ENCODE results near the gene MYOC.
A peak's percentile ranks its signal among the peaks of the same experiment; 100 is the strongest.
"Not testable (repeated sequence)": the region's sequence is repeated elsewhere in the genome, so short reads cannot be mapped to it uniquely, and the experiment has no call there.

The MYOC gene

GRCh38 chr1:171653796-171654195 is 1.3 kb upstream of the MYOC start:
- DNase-seq (ENCODE audit: low read depth in 2 of 2): no peak

- no peak for DNase-seq (ENCODE audit: low read depth in 2 of 2)
Measured at GRCh38 chr1:171646249-171646560, 6.3 kb downstream of the MYOC start.

DNA sequence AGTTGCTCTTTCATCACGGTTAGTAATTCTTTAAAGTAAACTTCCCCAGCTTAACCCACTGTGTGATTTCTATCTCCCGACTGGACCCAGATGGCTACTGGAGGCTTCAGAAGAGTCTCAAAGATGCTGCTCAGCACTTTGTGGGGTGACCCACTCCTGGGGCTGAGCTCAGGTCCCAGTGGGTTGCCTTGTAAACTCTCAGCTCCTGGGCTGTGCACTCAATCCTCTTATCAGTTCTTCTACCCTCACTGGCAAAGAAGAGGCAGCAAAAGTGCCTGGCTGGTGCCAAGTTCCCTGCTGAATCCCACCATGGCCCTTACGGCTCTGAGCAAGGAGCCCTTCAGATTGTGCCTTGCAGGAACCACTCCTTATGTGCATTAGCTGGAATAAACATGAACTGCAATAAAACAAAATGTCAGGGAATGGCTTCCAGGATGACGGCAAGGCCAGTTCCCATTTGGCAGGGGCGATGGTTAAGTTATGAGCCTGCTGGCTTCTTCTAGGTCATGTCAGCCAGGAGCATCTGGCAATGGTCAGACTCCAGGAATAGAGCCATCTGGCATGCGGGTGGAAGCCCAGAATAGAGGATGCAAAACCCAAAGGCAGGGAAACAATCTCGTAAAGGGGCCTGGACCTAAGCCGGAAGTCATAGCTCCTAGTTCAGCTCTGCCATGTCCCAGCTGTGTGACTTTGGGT is 6.8 kb downstream of the MYOC start:
- DNase-seq (ENCODE audit: low read depth in 2 of 2): no peak

DNA sequence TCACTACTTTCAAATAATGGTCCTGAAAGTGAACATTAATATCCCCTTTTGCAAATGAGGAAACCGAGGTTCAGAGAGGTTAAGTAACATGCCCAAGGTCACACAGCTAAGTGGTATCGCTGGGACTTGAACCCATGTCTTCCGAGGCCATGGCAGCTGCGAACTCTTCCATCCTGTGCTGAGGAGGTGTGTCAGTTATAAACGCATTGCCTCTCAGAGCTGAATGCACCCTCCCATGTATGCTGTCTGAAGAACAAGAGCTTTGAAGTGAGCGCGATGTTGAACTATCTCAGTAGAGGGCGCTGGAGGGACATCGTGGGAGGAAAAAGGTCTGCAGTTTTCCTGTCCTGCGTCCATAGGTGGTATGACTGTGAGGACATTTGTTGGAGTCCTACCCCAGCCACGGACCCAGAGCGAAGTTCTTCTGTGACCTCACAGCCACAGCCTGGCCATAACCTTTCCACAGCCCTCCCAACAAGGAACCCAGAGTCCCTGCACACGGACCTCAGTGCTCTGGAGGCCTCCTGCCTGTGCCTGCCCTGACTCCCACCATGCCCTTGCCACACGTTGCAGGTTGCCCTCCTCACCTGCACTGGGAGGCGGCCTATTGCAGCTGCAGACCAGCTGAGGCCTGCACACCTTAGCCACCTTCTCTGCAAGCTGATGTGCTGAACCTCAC is 7.5 kb downstream of the MYOC start:
- DNase-seq (ENCODE audit: low read depth in 2 of 2): peak; percentile 6 to 17

GRCh38 chr1:171643156-171643555 is 9.3 kb downstream of the MYOC start:
- no peak for DNase-seq (ENCODE audit: low read depth in 2 of 2)

DNA sequence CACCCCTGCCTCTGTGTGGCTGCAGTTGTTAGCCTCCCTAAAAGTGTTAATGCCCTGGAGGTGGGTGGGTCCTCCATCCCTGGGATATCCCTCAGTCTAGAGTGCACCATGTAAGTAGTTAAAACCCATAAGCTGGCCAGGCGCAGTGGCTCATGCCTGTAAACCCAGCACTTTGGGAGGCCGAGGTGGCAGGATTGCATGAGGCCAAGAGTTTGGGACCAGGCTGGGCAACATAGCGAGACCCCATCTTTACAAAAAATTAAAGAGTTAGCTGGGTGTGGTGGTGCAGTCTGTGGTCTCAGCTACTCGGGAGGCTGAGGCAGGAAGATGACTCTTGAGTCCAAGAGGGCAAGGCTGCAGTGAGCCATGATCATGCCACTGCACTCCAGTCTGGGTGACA is 10.3 kb downstream of the MYOC start:
- DNase-seq (ENCODE audit: low read depth in 2 of 2): no peak

GRCh38 chr1:171641076-171641864 is 11.2 kb downstream of the MYOC start:
- DNase-seq (ENCODE audit: low read depth in 2 of 2): no peak

GRCh38 chr1:171640225-171640624 is 12.3 kb downstream of the MYOC start:
- no peak for DNase-seq (ENCODE audit: low read depth in 2 of 2)

- no peak for DNase-seq (ENCODE audit: low read depth in 2 of 2)
Measured at GRCh38 chr1:171637928-171638576, 14.4 kb downstream of the MYOC start.

GRCh38 chr1:171636141-171636540 is 16.3 kb downstream of the MYOC start:
- DNase-seq (ENCODE audit: low read depth in 2 of 2): no peak

DNA sequence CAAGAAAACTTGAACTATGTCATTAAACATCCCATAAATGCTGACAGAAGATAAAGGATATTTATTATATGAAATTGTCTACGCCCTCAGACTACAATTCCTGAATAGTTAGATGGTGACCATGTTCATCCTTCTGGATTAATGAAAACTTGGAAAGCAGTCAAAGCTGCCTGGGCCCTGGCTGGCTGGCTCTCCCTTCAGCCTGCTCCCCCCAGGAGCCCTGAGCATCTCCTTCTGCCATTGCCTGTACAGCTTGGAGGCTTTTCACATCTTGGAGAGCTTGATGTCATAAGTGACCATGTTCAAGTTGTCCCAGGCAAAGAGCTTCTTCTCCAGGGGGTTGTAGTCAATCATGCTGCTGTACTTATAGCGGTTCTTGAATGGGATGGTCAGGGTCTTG is 16.8 kb downstream of the MYOC start:
- no peak for DNase-seq (ENCODE audit: low read depth in 2 of 2)

GRCh38 chr1:171628225-171628624 is 24.3 kb downstream of the MYOC start:
- DNase-seq (ENCODE audit: low read depth in 2 of 2): no peak

DNA sequence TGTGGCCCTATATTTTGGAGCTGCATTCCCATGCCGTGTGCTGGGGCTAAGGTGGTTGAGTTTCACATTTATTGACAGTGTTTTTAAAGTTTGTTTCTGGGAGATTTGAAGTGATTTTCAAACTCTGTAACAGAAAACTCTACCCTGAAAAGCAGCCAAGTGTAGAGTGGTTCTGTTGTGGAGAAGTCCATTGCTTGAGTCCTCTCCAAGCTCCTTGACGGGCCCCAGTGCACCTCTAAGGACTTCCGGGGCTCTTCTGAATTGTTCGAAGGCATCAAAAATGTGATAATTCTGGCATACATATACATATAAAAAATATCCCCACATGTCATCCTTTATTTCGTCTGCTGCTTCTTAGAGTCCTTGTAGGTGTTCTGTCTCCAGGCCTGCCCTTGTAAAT is 25.5 kb downstream of the MYOC start:
- DNase-seq (ENCODE audit: low read depth in 2 of 2): no peak

DNA sequence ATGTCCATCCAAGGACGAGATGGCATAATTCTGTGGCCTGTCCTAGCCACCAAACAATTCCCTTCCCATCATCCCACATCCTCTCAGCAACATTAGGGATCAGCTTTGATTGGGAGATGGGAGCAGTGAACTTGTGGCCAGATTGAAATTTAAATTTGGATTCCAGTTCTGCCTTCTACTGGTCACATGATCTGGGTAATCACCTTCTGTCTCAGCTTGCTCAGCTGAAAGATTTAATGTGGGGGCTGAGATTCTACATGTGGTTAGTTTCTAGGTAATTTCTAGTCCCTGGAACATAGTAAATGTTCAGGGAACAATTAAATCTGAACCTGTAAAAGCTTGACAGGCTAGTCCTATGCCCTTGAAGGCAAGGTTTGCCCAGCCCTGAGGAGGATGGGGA is 27.3 kb downstream of the MYOC start:
- no peak for DNase-seq (ENCODE audit: low read depth in 2 of 2)

DNA sequence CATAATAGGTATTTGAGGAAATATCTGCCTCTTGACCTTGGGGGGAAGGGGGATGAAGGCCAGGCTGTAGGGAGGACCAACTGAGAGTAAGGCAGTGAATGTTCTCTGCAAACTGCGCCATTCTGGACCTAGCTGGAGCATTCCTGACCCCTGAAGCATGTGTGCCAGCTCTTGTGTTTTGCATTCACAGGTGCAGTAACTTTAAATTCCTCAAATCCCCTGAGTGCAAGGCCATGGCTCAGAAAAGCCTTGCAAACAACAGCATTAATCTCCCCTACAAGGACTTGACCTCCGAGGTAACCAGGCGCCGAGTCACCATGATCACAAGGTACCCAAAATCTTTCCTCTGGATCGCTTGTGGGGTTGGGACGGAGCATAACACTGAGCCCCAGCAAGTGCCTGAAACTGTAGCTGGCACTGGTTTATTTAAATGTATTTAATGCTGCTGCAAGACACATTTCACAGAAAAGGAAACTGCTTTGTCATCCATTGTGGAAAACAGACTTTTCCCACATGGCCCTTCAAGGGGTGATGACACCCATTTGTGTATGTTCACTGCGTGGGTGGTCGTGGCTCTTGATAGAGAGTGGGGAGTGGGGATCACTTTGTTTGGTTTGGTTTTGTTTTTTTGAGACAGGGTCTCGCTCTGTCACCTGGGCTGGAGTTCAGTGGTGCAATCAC is 28.7 kb downstream of the MYOC start:
- no peak for DNase-seq (ENCODE audit: low read depth in 2 of 2)

GRCh38 chr1:171622152-171622462 is 30.4 kb downstream of the MYOC start, which contains the start of gene MYOCOS:
MYOCOS (plus strand) TSS chr1:171622243; CDS start chr1:171623884, 1,641 bp downstream.
- DNase-seq (ENCODE audit: low read depth in 2 of 2): no peak

GRCh38 chr1:171616586-171616985 is 35.9 kb downstream of the MYOC start:
- no peak for DNase-seq (ENCODE audit: low read depth in 2 of 2)

DNA sequence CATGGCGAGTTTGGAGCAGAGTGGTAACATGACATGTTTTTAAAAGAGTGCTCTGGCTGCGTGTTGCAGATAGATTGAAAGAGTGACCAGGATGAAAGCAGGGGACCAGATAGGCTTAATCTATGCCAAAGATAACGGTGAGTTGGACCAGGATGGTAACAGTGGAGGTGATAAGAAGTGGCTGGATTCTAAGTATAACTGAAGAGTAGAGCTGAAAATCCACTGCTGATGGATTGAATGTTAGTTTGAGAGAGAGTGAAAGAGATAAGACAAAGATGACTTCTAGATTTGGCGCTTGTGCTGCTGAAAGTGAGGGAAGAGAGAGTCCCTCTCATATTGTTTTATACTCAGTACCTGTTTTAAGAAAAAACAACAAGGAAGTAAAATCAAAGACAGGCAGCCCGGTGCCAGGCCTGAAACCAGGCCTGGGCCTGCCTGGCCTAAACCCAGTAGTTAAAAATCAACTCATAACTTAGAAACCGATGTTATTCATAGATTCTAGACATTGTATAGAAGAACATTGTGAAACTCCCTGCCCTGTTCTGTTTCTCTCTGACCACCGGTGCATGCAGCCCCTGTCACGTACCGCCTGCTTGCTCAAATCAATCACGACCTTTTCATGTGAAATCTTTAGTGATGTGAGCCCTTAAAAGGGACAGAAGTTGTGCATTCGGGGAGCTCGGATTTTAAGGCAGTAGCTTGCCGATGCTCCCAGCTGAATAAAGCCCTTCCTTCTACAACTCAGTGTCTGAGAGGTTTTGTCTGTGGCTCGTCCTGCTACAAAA is 37.2 kb downstream of the MYOC start:
- DNase-seq (ENCODE audit: low read depth in 2 of 2): not testable (repeated sequence)

DNA sequence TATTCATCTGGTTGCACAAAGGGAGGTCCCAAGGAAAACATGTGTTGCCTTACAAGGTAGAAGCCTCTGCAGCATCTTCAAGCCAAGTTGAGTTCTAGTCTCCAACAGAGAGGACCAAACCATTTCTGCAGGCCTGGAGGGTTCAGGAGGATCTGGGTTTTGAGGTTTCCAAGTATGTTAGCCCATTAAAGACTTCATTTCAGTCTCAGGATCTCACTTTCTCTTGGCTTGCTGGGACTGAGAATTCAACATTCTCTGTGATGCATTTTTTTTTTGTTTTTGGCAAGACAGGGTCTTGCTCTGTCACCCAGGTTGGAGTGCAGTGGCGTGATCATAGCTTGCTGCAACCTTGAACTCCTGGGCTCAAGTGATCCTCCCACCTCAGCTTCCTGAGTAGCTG is 39.2 kb downstream of the MYOC start:
- DNase-seq (ENCODE audit: low read depth in 2 of 2): no peak

DNA sequence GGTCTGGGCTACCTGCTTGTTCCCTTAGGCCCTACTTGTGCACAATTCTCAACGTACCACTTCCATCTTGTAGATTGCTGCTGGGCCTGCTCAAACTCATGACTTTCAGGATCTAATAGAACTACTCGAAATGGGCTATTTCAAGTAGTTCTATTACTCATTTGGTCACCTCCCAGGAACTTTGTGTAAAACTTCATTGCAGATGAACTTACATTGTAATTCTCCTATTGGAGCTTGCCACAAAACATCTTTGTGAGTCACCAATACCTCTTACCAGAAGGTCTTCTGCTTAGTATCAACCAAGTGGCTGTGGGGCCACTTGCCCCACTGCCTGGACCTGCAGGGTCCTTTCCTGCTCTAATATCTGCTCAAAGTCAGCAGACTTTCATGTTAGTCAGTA is 41.2 kb downstream of the MYOC start:
- DNase-seq (ENCODE audit: low read depth in 2 of 2): no peak

DNA sequence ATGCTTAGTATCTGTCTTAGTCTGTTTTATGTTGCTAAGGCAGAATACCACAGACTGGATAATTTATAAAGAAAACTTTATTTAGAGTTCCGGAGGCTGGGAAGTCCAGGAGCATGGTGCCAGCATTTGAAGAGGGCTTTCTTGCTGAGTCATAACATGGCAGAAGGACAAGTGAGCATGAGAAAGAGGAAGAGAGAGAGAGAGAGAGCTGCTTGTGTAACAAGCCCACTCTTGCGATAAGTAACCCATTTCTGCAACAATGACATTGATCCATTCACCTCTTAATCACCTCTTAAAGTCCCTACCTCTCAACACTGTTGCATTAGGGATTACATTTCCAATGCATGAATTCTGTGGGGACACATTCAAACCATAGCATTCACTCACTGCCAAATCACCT is 42.1 kb downstream of the MYOC start:
- DNase-seq (ENCODE audit: low read depth in 2 of 2): no peak
